ENCODE measurements around the gene GET3.
A peak's percentile ranks its signal among the peaks of the same experiment; 100 is the strongest.
"Not testable (repeated sequence)": the region's sequence is repeated elsewhere in the genome, so short reads cannot be mapped to it uniquely, and the experiment has no call there.

GET3 gene

DNA sequence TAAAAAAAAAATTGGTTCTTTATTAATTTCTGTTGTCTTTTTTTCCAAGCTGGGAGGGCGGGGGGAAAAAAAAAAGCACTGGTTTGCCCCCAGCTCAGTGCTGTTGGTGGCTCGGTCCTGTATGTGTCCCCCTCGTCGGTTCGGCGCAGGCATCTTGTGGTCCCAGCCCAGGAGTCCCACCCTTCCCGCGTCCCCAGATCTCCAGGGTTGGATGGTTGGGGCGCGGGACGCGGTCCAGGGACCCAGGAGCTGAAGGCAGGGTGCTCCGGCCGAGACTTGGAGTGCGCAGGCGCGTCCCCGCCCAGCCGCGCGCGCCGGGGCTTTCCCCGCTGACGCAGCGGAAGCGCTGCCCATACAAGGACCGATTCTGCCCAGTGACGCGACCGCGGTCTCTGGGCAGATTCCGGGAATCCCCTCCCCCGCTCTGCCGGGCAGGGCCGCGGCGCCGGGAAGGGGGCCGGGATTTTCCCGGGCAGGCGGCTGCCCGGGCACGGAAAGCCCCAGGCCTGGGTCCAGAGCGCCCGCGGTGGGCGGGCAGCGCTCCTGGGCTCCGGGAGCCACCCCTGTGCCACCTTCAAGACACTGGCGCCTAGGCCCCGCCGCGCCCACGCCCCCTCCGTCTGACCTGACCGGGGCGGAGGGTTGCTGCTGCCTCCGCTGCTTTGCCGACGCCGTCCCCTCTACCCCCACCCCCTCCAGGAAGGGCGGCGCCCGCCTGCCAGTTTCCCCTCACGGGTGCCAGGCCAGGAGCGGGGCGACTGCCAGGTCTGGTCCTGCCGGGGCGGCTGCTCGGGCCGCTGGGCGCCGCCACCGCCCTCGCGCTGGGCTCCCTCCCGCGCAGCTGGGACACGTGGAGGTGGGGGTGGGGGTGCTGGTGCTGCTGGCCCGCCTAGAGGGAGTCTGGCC is 56.2 kb downstream of the GET3 start:
- DNase-seq: peak; percentile 96 to 97

DNA sequence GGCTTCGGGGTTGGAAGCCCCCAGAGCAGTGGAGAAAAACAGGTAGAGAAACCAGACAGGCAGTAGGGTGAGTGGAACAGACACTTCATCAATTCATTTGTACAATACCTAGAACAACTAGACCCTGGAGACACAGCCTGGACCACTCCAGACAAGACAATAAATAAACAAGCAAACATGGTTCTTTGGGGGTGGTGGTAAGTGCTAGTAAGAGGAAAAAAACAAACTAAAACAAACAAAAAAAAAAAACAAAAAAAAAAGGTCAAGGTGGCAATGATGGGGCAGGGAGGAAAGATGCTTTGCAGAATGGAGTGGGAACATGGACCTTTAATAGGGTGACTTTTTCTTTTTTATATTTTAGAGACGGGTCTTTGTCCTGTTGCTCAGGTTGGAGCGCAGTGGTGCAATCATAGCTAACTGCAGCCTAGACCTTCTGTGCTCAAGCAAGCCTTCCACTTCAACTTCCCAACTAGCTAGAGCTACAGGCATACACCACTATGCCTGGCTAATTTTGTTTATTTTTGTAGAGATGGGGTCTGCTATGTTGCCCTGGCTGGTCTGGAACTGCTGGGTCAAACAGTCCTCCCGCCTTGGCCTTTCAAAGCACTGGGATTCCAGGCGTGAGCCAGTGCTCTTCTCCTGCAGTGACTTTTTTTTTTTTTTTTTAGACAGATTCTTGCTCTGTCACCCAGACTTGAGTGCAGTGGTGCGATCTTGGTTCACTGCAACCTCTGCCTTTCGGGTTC is 57.1 kb downstream of the GET3 start:
- peak; percentile 42 to 51 for DNase-seq

DNA sequence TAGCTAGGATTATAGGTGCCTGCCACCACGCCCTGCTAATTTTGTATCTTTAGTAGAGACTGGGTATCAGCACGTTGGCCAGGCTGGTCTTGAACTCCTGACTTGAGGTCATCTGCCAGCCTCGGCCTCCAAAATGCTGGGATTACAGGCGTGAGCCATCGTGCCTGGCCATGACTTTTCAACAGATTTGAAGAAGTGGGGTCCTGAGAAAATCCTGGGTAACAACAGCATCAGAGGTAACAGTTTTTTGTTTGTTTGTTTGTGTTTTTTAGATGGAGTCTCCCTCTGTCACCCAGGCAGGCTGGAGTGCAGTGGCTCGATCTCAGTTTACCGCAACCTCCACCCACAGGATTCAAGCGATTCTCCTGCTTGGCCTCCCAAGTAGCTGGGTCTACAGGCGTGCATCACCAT is 57.7 kb downstream of the GET3 start:
- peak in 1 of 2 donors; percentile 45 for DNase-seq

DNA sequence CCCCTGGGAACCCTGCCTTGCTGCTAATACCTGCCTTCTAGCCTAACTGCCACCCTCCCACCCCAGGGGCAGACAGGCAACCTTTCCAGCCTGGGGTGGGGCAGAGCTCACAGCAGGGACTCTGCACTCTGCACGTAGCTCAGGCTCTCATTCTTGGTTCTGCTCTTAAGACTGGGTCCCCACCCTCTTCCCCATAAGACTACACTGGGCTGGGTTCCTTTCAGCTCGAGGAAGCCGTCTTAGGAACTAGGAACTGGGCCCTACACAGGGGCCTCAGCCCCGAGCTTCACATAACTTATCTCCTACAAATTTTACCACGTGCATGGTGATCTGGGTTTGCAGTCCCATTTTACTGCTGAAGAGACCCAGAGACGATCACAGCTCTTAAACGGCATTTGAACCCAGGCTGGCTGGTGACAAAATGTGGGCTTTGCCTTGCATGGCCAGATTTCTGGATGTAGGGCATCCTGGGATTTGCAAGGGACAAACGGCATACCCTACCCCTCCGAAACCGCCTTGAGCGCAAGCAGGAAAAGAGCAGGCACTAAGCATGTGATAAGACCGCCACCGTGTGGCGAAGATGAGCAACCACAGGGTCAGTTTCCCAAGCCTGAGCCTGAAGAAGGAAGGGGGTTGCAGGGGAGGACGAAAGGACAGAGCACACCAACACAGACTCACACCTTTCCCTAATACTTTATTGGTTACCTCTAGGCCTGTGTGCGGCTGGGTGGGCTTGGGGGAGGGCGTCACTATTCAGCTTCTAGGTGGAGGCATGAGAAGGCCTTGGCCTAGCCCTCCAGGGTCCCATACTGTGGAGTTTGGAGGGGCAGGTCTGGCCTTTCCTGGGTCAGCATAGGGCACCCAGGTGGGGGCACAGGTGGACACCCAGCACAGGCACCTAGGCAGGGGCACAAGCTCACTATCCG is 59.1 kb downstream of the GET3 start:
- DNase-seq: peak; percentile 79 to 83

DNA sequence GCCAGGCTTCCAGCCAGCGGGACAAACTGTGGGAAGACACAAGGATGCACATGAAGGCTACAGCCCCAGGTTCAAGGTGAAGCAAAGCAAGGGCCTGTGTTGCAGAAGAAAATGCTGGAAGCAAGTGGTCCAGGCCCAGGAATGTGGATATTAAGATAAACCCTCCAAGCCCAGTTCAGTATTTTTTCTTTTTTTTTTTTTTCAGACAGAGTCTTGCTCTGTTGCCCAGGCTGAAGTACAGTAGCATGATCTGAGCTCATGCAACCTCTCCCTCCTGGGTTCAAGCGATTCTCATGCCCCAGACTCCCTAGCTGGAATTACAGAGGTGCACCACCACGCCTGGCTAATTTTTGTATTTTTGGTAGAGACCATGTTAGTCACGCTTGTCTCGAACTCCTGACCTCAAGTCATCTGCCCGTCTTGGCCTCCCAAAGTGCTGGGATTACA is 59.9 kb downstream of the GET3 start:
- DNase-seq: no peak

DNA sequence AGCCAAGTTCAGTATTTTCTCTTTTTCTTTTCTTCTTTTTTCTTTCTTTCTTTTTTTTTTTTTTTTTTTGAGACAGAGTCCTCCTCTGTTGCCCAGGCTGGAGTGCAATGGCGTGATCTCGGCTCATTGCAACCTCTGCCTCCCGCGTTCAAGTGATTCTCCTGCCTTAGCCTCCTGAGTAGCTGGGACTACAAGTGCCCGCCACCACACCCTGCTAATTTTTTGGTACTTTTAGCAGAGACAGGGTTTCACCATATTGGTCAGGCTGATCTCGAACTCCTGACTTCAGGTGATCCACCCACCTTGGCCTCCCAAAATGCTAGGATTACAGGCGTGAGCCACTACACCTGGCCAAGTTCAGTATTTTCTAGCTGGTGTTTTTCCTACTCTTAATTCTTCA is 60.3 kb downstream of the GET3 start:
- not testable (repeated sequence) for DNase-seq

Measured in CD4-positive, alpha-beta T cell treated with Interleukin-1 beta for 1 hour (primary cell).